Gastroesophageal sphincter (tissue), 3 donors: ENCODE measurements around the gene IL3.

Source experiments
- CTCF ChIP-seq, 4 experiments: fragments of 200-600 bp in 2 of 4; fragments of 450-650 bp in 2 of 4; sonication (generic) in 1 of 4; IDR thresholded peaks; one replicate each; pipeline ENCODE4 v1.5.1; 2017 to 2019; ENCODE audit warnings: antibody characterized with exemption in 4 of 4, mild to moderate bottlenecking in 2 of 4, moderate library complexity in 2 of 4
- EP300 ChIP-seq: sonication (generic); formaldehyde crosslinking; IDR thresholded peaks from one replicate; pipeline ENCODE4 v1.6.1; 2017; ENCODE audit warnings: antibody characterized with exemption, mild to moderate bottlenecking
- POLR2A ChIP-seq, 2 donors: fragments of 450-650 bp; IDR thresholded peaks; one replicate each; pipeline ENCODE4 v1.6.1; 2017; ENCODE audit warnings: antibody characterized with exemption in 2 of 2, mild to moderate bottlenecking in 2 of 2, moderate library complexity in 1 of 2
- POLR2AphosphoS5 ChIP-seq: sonication (generic); formaldehyde crosslinking; IDR thresholded peaks from one replicate; pipeline ENCODE4 v1.6.1; 2017; ENCODE audit warnings: antibody characterized with exemption

- TF ChIP-seq CTCF (IDR thresholded peaks at IDR 0.05): no peak
- no peak for TF ChIP-seq POLR2AphosphoS5
- TF ChIP-seq POLR2A (IDR thresholded peaks at IDR 0.05): no peak
- TF ChIP-seq EP300: no peak
Measured at GRCh38 chr5:132024789-132025402, 35.6 kb upstream of the IL3 start.
